ENCODE measurements around the gene ZNF627. TPM values are rescaled to one million over a fixed set of nuclear protein-coding genes. Genes with fewer than 3 reads are reported as not detected.
A peak's percentile ranks its signal among the peaks of the same experiment; 100 is the strongest.

ZNF627 gene
- total RNA-seq, 2 donors from 2014 or later: 5.6 to 13.1 TPM

DNA sequence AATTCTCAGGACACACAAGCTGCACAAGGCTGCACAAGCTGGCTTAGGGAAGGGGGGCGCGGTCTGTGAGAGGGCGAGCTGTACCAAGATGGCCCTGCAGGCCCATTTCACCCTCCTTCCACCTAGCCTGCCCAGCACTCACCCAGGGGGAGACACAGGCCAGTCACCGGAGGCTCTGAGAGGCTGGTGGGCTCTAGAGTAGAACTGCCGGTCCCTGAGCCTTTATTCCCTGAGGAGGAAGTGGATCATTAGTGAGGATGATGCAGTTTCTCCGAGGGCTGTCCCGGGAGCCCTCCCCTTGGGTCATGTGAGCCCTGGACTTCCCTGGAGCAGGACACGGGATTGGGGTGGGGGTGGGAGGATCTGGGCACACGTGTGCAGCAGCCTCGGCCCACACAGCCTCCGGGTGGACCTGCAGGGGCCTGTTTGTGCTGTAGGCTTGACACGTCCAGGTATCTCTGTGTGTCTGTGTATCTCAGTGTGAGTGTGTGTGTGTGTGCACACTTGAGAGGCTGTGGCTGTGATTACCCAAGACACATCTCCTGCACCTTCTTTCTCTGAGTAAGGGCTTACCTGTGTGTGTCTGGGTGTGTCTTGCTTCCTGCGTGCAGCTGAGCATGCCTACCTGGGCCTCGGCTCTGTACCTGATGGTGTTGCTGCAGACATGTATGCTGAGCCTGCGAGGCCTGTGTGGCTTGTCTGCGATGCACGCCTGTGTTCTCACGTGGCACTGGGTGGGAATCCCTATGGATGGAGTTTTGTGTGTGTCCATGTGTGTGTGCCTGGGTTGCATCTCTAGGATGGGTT lies 19.6 kb upstream of the ZNF627 start, which contains the start of gene ACP5:
ACP5 (minus strand) TSS at position 195 of the 807 bp plus-strand sequence. CDS start 328 bp downstream, outside the sequence.
- Histone ChIP-seq H3K4me1 (ENCODE audit: control insufficient read depth in 1 of 2, low read depth in 2 of 2) (no peaks in the 10 kb centered on the region), H3K9me3 (no peaks in the 10 kb centered on the region), H3K27me3 (replicated peaks; ENCODE audit: insufficient read depth) (no peaks in the 10 kb centered on the region), H3K4me3 (peak within 1 kb of the TSS; percentile 67), H3K27ac (no peak within 1 kb of the TSS), H3K36me3 (no peaks in the 10 kb centered on the region)
- TF ChIP-seq CTCF (IDR thresholded peaks at IDR 0.05): no peak
- DNase-seq (ENCODE audit: low spot score): no peak
- no peak for ATAC-seq (ENCODE audit: insufficient number of reproducible peaks, low FRiP score, low read depth)

GRCh38 chr19:11578258-11579142 lies 18.8 kb upstream of the ZNF627 start:
- no peak for TF ChIP-seq CTCF (IDR thresholded peaks at IDR 0.05)
- Histone ChIP-seq H3K9me3 (no peaks in the 10 kb centered on the region), H3K27ac (no peak overlapping the region), H3K4me3 (peak overlapping the region; percentile 67), H3K27me3 (replicated peaks; ENCODE audit: insufficient read depth) (no peaks in the 10 kb centered on the region), H3K4me1 (ENCODE audit: control insufficient read depth in 1 of 2, low read depth in 2 of 2) (no peaks in the 10 kb centered on the region), H3K36me3 (no peaks in the 10 kb centered on the region)
- DNase-seq (ENCODE audit: low spot score) (no peak), ATAC-seq (ENCODE audit: insufficient number of reproducible peaks, low FRiP score, low read depth) (no peak)

DNA sequence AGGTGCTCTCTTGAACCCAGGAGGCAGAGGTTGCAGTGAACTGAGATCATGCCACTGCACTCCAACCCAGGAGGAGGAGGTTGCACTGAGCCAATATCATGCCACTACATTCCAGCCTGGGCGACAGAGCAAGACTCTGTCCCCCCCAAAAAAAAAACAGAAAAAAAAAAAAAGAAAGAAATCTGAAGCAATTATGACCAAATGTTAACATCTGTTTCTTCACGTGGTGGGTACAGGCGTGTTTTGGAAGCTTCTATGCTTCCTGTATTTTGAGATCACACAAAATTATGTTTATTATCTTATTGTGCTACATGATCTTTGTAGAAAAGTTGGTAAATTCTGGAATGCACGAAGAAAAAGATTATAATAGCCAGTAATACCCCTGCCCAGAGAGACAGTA lies 17.2 kb upstream of the ZNF627 start:
- Histone ChIP-seq H3K4me1 (ENCODE audit: control insufficient read depth in 1 of 2, low read depth in 2 of 2) (no peaks in the 10 kb centered on the region), H3K4me3 (no peak overlapping the region), H3K27me3 (replicated peaks; ENCODE audit: insufficient read depth) (no peaks in the 10 kb centered on the region), H3K9me3 (no peaks in the 10 kb centered on the region), H3K36me3 (no peaks in the 10 kb centered on the region), H3K27ac (no peak overlapping the region)
- ATAC-seq (ENCODE audit: insufficient number of reproducible peaks, low FRiP score, low read depth) (no peak), DNase-seq (ENCODE audit: low spot score) (no peak)
- TF ChIP-seq CTCF (IDR thresholded peaks at IDR 0.05): no peak

DNA sequence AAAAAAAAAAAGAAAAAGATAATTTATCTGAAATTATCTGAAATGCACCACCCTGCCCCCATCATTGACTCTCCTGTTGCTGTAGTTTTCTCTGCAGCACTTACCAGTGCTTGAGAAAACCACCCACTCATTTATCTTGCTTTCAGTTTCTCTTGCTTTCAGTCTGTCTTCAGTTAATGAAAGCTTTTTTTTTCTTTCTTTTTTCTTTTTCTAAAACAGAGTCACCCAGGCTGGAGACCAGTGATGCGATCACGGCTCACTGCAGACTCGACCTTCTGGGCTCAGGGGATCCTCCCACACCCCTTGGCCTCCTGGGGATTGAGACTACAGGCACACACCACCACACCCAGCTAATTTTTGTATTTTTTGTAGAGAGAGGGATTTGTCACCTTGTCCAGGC lies 15.5 kb upstream of the ZNF627 start:
- Histone ChIP-seq H3K27ac (no peak overlapping the region), H3K4me3 (no peak overlapping the region), H3K27me3 (replicated peaks; ENCODE audit: insufficient read depth) (no peaks in the 10 kb centered on the region), H3K4me1 (ENCODE audit: control insufficient read depth in 1 of 2, low read depth in 2 of 2) (no peaks in the 10 kb centered on the region), H3K36me3 (no peaks in the 10 kb centered on the region), H3K9me3 (no peaks in the 10 kb centered on the region)
- DNase-seq (ENCODE audit: low spot score) (no peak), ATAC-seq (ENCODE audit: insufficient number of reproducible peaks, low FRiP score, low read depth) (no peak)
- TF ChIP-seq CTCF (IDR thresholded peaks at IDR 0.05): no peak

- Histone ChIP-seq H3K36me3 (no peaks in the 10 kb centered on the region), H3K4me3 (no peak overlapping the region), H3K27ac (no peak overlapping the region), H3K4me1 (ENCODE audit: control insufficient read depth in 1 of 2, low read depth in 2 of 2) (no peaks in the 10 kb centered on the region), H3K9me3 (no peaks in the 10 kb centered on the region), H3K27me3 (replicated peaks; ENCODE audit: insufficient read depth) (no peaks in the 10 kb centered on the region)
- ATAC-seq (ENCODE audit: insufficient number of reproducible peaks, low FRiP score, low read depth) (no peak), DNase-seq (ENCODE audit: low spot score) (no peak)
- no peak for TF ChIP-seq CTCF (IDR thresholded peaks at IDR 0.05)
Observed at GRCh38 chr19:11586331-11586730, 11.0 kb upstream of the ZNF627 start.
